SK-N-DZ (cell line): ENCODE data around the gene ZNF521.

Experiments
- DNase-seq: peaks from one replicate; pipeline ENCODE4 v3.0.0-alpha.2; 2015; ENCODE audit warnings: low spot score

The ZNF521 gene

GRCh38 chr18:25126751-25127150, 225.2 kb downstream of the ZNF521 start:
- DNase-seq: no peak

- no peak for DNase-seq
Observed at GRCh38 chr18:25125680-25126079, 226.3 kb downstream of the ZNF521 start.

DNA sequence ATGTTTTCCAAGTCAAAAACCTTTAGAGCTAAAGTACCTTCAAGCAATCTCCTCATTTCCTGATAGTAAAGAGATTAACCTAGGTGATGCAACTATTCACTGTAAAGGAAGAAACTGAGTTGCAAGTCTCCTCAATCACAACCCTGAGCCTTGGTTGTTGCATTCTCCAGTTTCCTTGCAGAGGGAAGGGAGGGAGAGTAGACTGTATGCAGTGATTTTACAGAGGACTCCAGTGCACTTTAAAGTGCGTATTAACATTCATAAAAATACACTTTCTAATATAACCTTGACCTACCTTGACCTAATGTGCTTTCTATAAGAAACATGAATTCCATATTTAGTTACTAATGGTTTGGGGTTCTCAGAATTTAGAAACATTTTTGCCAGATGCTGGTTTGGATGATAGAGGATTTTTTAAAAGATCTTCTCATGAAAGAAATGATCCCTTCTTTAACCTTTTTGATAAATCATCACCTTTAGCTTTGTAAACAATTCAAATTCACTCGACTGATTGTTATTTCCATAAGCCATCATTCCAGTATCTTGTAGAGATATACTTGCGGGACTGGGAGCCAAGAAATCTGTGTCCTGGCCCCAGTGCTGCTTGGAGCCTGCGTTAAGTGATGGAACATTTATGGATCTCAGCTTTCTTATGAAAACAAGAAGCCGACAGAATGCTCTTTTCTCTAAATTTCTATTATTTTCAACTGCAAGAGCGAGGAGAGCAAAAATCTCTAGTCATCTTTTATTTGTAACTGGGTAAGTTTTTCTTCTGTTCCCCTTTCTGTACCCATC, 228.3 kb downstream of the ZNF521 start:
- no peak for DNase-seq

- no peak for DNase-seq
Observed at GRCh38 chr18:25121442-25121841, 230.5 kb downstream of the ZNF521 start.

- no peak for DNase-seq
Observed at GRCh38 chr18:25113566-25113965, 238.4 kb downstream of the ZNF521 start.

GRCh38 chr18:25112821-25113434, 239.0 kb downstream of the ZNF521 start:
- no peak for DNase-seq

DNA sequence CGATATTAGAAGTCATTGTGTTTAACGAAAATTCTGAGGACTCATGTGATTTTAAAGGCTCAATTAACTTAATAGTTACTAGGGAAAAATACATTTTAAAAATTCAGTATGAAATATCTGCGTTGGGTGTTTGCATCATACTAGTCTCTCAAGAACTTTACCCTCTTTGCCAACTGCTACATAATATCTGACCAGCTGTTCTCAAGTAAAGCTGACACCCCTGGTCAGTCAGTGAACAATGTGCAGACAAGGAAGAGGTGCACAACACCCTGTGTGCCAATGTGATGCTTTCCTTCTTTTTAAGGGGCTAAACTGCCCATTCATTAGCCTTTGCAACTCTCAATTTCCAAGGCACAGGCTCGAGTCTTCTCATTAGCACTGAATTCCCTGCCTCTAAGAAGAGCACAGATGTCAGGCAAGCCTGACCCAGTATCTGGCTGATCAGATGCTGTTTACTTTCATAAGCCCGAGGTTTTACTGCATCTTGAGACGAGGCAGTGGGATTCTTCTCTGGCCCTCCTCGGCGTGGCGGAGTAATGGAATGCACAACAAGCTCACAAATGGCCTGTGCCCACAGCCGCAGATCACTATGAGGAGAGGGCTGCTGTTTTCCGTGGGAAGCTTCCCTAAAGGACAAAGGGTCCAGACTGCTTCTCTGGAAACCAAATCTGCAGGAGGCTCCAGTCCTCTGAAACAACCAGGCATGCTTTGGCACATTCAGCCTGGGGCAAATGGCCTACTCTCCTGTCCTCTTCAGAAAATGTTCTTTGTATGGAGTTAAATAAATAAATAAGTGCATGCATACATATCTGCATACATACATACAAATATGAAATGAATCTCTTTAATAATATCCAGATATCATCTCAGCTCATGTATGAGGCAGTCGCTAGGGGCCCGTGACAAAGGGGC, 240.3 kb downstream of the ZNF521 start:
- DNase-seq: no peak

GRCh38 chr18:25109484-25109883, 242.5 kb downstream of the ZNF521 start:
- DNase-seq: no peak

DNA sequence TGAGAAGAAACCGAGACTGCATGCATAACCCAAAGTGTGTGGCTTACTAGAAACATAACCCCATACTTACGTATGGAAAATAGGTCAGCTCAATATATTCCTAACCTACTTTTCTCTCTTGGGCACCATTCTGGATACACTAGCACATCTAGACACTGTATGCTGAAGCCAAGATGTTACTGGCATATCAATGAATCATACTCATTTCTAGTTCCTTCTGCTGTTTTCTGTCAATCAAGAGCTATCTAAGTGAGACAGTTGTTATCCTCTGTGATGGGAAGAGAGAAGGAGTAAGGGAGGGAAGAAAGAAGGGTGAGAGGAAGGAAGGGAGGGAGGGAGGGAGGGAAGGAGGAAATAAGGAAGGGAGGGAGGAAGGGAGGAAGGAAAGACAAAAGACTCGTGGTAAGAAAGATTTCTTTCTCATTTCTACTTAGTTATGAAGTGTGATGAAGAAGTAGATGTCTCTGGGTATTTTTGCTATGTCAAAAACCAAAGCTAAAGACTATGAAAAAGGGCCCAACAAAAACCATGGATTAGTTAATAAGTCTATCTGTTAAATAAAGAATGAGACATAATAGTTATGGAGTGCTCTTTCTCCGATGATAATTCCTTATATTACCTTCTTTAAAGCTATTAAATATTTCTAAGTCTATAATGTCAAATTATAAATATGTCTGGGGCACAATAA, 248.4 kb downstream of the ZNF521 start:
- DNase-seq: no peak

DNA sequence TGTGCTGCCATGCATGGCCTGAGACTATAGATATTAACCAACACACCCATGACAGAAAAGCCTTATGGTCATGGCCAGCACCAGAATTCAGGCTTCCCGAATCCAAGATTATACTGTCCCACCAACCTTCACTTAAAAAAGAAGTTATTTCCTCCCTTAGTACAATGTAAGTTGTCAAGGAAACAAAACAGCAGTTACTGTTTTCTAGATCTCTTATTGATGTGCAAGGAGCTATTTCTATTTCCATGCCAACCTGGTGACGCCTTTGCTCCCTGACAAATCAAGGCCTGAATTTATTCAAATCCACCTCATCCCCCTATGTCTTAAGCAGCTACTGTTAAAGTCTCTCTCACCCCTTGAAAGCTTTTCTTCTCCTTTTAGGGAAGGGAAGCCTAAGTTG, 249.3 kb downstream of the ZNF521 start:
- DNase-seq: no peak

GRCh38 chr18:25100418-25100817, 251.5 kb downstream of the ZNF521 start:
- DNase-seq: no peak

- no peak for DNase-seq
Observed at GRCh38 chr18:25099895-25100294, 252.1 kb downstream of the ZNF521 start.

GRCh38 chr18:25097569-25098056, 254.4 kb downstream of the ZNF521 start:
- no peak for DNase-seq

DNA sequence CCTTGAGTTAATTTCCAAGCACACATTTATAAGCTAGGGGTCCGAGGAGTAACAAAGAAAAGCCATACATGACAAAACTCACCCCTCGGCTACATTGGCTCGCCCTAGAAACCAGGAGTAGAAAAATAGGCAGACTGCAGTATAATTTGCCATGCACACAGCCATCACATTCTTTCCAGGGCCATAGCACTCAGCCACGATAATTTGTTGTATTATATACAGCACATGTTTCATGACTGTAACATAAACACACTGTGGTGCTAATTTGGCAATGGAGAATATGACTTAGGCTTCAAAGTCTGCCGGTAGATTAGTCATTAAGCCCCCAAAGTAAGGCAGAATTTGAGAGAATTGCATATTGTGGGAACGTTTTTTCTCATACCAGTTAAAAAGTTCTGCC, 254.9 kb downstream of the ZNF521 start:
- DNase-seq: no peak

- no peak for DNase-seq
Observed at GRCh38 chr18:25093141-25093540, 258.8 kb downstream of the ZNF521 start.

DNA sequence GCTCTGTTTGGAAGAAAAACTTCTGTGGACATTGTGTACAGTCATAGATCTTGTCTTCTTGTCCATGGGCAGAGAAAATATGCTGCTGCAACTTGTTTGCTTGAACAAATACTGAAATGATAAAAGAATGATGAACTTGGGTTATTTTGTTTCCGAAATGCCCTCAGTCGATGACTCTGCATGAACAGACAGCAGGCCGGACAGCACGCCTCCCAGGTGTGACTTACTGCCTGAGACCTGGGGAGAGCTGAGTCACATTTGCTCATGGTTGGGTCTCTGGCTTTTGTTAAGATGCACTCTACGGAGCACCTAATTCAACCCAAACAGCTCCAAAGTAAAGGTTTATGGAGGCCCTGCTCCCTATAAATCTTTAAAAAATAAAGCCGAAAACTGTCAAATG, 262.5 kb downstream of the ZNF521 start:
- no peak for DNase-seq

- no peak for DNase-seq
Observed at GRCh38 chr18:25086876-25087275, 265.1 kb downstream of the ZNF521 start.

DNA sequence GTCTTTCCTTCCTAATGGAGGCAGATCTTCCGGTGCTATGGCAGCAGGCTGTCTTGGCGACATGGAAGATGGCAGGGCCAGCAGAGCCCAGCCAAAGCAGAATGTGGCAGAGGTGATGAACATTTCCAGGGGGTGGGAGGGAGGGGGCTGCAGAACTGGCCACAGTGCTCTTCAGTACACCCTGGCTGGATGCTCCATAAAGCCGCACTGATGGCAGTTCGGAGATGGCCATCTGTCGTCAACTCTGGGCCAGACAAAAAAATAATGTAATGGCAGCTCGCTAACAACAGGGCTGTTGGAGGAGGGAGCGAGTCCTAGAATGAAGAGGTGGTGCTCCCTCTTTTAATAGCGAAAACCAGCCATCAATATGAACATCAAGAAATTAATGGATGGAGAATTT, 271.0 kb downstream of the ZNF521 start:
- DNase-seq: no peak

DNA sequence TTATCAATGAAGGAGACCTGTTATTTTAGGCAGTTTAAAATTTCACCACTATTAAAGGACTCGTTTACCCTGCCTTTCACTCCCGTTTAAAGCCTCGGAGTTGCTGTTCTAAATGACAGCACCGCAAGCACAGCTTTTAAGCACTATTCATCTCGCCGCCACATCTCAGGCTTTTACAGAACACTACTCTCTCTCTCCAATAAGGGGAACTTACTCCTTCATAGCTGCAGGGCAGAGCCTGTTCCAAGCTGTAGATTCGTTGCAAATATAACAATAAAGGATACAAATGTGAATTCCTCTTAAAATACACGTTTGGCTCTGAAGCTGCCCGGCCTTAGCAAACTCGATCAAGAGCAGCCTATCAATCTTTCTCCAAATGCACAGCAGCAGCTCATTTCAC, 271.8 kb downstream of the ZNF521 start:
- no peak for DNase-seq

GRCh38 chr18:25077944-25078723, 273.8 kb downstream of the ZNF521 start:
- no peak for DNase-seq
